HEK293 (cell line): ENCODE measurements around the gene DISP3.

Source experiments
- CTCF ChIA-PET: fragments of 350-600 bp; formaldehyde crosslinking; extraction: SDS; loops from one replicate; lab custom pipeline; 2021; ENCODE audit warnings: antibody characterized with exemption; lab: Yijun Ruan, JAX
- POLR2A ChIA-PET: fragments of 300-600 bp; formaldehyde crosslinking; extraction: SDS; loops from one replicate; lab custom pipeline; 2020; ENCODE audit warnings: antibody characterized with exemption, inconsistent platforms; lab: Yijun Ruan, JAX
- H3K27ac ChIP-seq: fragments of 200-500 bp; sonication (Bioruptor generic); 2 replicates; pipeline ENCODE4 v1.5.1; 2014; ENCODE audit warnings: low read depth, low read length, control low read depth, inconsistent platforms; ENCODE audit errors: extremely low read depth
- H3K36me3 ChIP-seq, 2 experiments: fragments of 200-500 bp in 1 of 2; sonication (Bioruptor generic) in 1 of 2; 1 replicate in 1 of 2; 2 replicates in 1 of 2; pipeline ENCODE4 v1.5.1; 2014 to 2017; ENCODE audit warnings: inconsistent platforms in 2 of 2, low read length in 2 of 2; ENCODE audit not compliant: control insufficient read depth in 2 of 2, insufficient read depth in 1 of 2
- H3K4me1 ChIP-seq: fragments of 200-500 bp; sonication (Bioruptor generic); 2 replicates; pipeline ENCODE4 v1.5.1; 2014; ENCODE audit warnings: mild to moderate bottlenecking, low read length, inconsistent platforms; ENCODE audit not compliant: control insufficient read depth, insufficient read depth
- H3K4me3 ChIP-seq: 2 replicates; pipeline ENCODE4 v1.5.1; 2011; ENCODE audit warnings: low read depth, mild to moderate bottlenecking, control low read depth, low read length, moderate library complexity
- H3K9me3 ChIP-seq: fragments of 200-500 bp; sonication (Bioruptor generic); 2 replicates; pipeline ENCODE4 v1.5.1; 2014; ENCODE audit warnings: low read depth, low read length, inconsistent platforms; ENCODE audit not compliant: control insufficient read depth, insufficient read depth
- HOXC10 ChIP-seq: sonication (generic); formaldehyde crosslinking; IDR thresholded peaks from 2 replicates; pipeline ENCODE4 v1.8.1; 2023; ENCODE audit warnings: mild to moderate bottlenecking, missing genetic modification reagents
- IKZF3 ChIP-seq: fragments of 450-650 bp; IDR thresholded peaks from 2 replicates; pipeline ENCODE4 v1.5.0; 2018; ENCODE audit warnings: missing biosample characterization, mild to moderate bottlenecking, missing genetic modification characterization, moderate library complexity
- KLF16 ChIP-seq: fragments of 450-650 bp; formaldehyde crosslinking; IDR thresholded peaks from 2 replicates; pipeline ENCODE4 v1.5.1; 2017; ENCODE audit warnings: missing biosample characterization, missing genetic modification characterization
- KLF17 ChIP-seq: fragments of 450-650 bp; formaldehyde crosslinking; IDR thresholded peaks from 2 replicates; pipeline ENCODE4 v1.5.1; 2016; ENCODE audit warnings: missing biosample characterization, missing genetic modification characterization
- KLF9 ChIP-seq: fragments of 450-650 bp; formaldehyde crosslinking; IDR thresholded peaks from 2 replicates; pipeline ENCODE4 v1.5.1; 2016; ENCODE audit warnings: missing biosample characterization, missing genetic modification characterization, low read depth
- MZF1 ChIP-seq: fragments of 450-650 bp; formaldehyde crosslinking; IDR thresholded peaks from 2 replicates; pipeline ENCODE4 v1.5.1; 2017; ENCODE audit warnings: missing biosample characterization, missing genetic modification characterization, borderline replicate concordance
- TCF7L2 ChIP-seq: IDR thresholded peaks from 2 replicates; pipeline ENCODE4 v1.6.1; 2011; ENCODE audit warnings: low read depth, mild to moderate bottlenecking, inconsistent platforms, low read length, moderate library complexity, borderline replicate concordance
- ZBTB26 ChIP-seq: fragments of 450-650 bp; formaldehyde crosslinking; optimal IDR thresholded peaks from 2 replicates; pipeline ENCODE3; 2016; ENCODE audit warnings: missing biosample characterization, mild to moderate bottlenecking, missing genetic modification characterization
- ZBTB6 ChIP-seq: fragments of 450-650 bp; formaldehyde crosslinking; IDR thresholded peaks from 2 replicates; pipeline ENCODE4 v1.5.1; 2017; ENCODE audit warnings: missing biosample characterization, missing genetic modification characterization
- ZFHX2 ChIP-seq: fragments of 450-650 bp; formaldehyde crosslinking; conservative IDR thresholded peaks from 2 replicates; pipeline ENCODE4 v1.5.1; 2016; ENCODE audit warnings: missing biosample characterization, missing genetic modification characterization
- ZFP69B ChIP-seq: fragments of 450-650 bp; formaldehyde crosslinking; IDR thresholded peaks from 2 replicates; pipeline ENCODE4 v1.5.1; 2016; ENCODE audit warnings: missing biosample characterization, missing genetic modification characterization
- ZNF10 ChIP-seq: fragments of 450-650 bp; formaldehyde crosslinking; IDR thresholded peaks from 2 replicates; pipeline ENCODE4 v1.5.1; 2017; ENCODE audit warnings: missing biosample characterization, missing genetic modification characterization
- ZNF155 ChIP-seq: fragments of 450-650 bp; formaldehyde crosslinking; IDR thresholded peaks from 2 replicates; pipeline ENCODE4 v1.5.1; 2016; ENCODE audit warnings: missing biosample characterization, missing genetic modification characterization
- ZNF174 ChIP-seq: fragments of 450-650 bp; formaldehyde crosslinking; IDR thresholded peaks from 2 replicates; pipeline ENCODE4 v1.5.0; 2017; ENCODE audit warnings: missing biosample characterization, mild to moderate bottlenecking, missing genetic modification characterization
- ZNF184 ChIP-seq: fragments of 450-650 bp; IDR thresholded peaks from 2 replicates; pipeline ENCODE4 v1.5.1; 2018; ENCODE audit warnings: missing biosample characterization, mild to moderate bottlenecking, missing genetic modification characterization
- ZNF202 ChIP-seq: fragments of 450-650 bp; formaldehyde crosslinking; IDR thresholded peaks from 2 replicates; pipeline ENCODE4 v1.5.1; 2016; ENCODE audit warnings: missing biosample characterization, missing genetic modification characterization, borderline replicate concordance
- ZNF324 ChIP-seq: fragments of 450-650 bp; formaldehyde crosslinking; IDR thresholded peaks from 2 replicates; pipeline ENCODE4 v1.5.1; 2016; ENCODE audit warnings: missing biosample characterization, missing genetic modification characterization
- ZNF341 ChIP-seq: fragments of 450-650 bp; formaldehyde crosslinking; IDR thresholded peaks from 2 replicates; pipeline ENCODE4; 2016; ENCODE audit warnings: low read depth, missing biosample characterization, missing genetic modification characterization
- ZNF350 ChIP-seq: fragments of 450-650 bp; formaldehyde crosslinking; IDR thresholded peaks from 2 replicates; pipeline ENCODE4 v1.5.0; 2017; ENCODE audit warnings: missing biosample characterization, mild to moderate bottlenecking, missing genetic modification characterization
- ZNF391 ChIP-seq: fragments of 450-650 bp; formaldehyde crosslinking; IDR thresholded peaks from 2 replicates; pipeline ENCODE4 v1.5.1; 2016; ENCODE audit warnings: low read depth, missing biosample characterization, missing genetic modification characterization, borderline replicate concordance
- ZNF394 ChIP-seq: fragments of 450-650 bp; formaldehyde crosslinking; IDR thresholded peaks from 2 replicates; pipeline ENCODE4 v1.5.1; 2016; ENCODE audit warnings: missing biosample characterization, missing genetic modification characterization, mild to moderate bottlenecking, moderate library complexity, borderline replicate concordance
- ZNF544 ChIP-seq: fragments of 450-650 bp; formaldehyde crosslinking; IDR thresholded peaks from 2 replicates; pipeline ENCODE4 v1.5.0; 2017; ENCODE audit warnings: missing biosample characterization, missing genetic modification characterization
- ZNF561 ChIP-seq: fragments of 450-650 bp; IDR thresholded peaks from 2 replicates; pipeline ENCODE4 v1.5.1; 2018; ENCODE audit warnings: missing biosample characterization, missing genetic modification characterization, borderline replicate concordance
- ZNF580 ChIP-seq: fragments of 450-650 bp; formaldehyde crosslinking; IDR thresholded peaks from 2 replicates; pipeline ENCODE4 v1.5.1; 2016; ENCODE audit warnings: missing biosample characterization, missing genetic modification characterization
- ZNF645 ChIP-seq: fragments of 450-650 bp; formaldehyde crosslinking; IDR thresholded peaks from 2 replicates; pipeline ENCODE4; 2016; ENCODE audit warnings: missing biosample characterization, missing genetic modification characterization
- ZNF692 ChIP-seq: fragments of 450-650 bp; formaldehyde crosslinking; IDR thresholded peaks from 2 replicates; pipeline ENCODE4 v1.5.1; 2016; ENCODE audit warnings: missing biosample characterization, missing genetic modification characterization
- ZNF76 ChIP-seq: fragments of 450-650 bp; formaldehyde crosslinking; IDR thresholded peaks from 2 replicates; pipeline ENCODE4; 2016; ENCODE audit warnings: low read depth, missing biosample characterization, missing genetic modification characterization, borderline replicate concordance
- ZNF777 ChIP-seq: fragments of 450-650 bp; formaldehyde crosslinking; IDR thresholded peaks from 2 replicates; pipeline ENCODE4 v1.5.1; 2017; ENCODE audit warnings: missing biosample characterization, missing genetic modification characterization, borderline replicate concordance
- ZSCAN18 ChIP-seq: fragments of 450-650 bp; formaldehyde crosslinking; IDR thresholded peaks from 2 replicates; pipeline ENCODE4 v1.5.1; 2016; ENCODE audit warnings: missing biosample characterization, missing genetic modification characterization

DISP3 gene

GRCh38 chr1:11478571-11479374 is at the start of gene DISP3 (continued):
- no peak for TF ChIP-seq ZNF544
- TF ChIP-seq ZNF391 = peak; percentile 61
- peak; percentile 72; the same call in 1 of the 2 replicates for TF ChIP-seq KLF16
- TF ChIP-seq ZNF580 (tag by site-specific recombination) = 0 out of 2 replicates have a peak, but pooled peaks have one; percentile 21
- TF ChIP-seq KLF9 (tag by site-specific recombination) = peak; percentile 81
- peak; percentile 14; the same call in 1 of the 2 replicates for TF ChIP-seq MZF1
- TF ChIP-seq ZNF777 (tag by site-specific recombination) = no peak
- peak; percentile 24; the same call in 1 of the 2 replicates for TF ChIP-seq ZNF394 (tag by site-specific recombination)
- TF ChIP-seq ZNF76 (tag by site-specific recombination) = peak; percentile 64; the same call in 1 of the 2 replicates
- peak; percentile 56; the same call in 1 of the 2 replicates for TF ChIP-seq KLF17 (tag by site-specific recombination)
- TF ChIP-seq ZFHX2 (tag by site-specific recombination) = peak; percentile 31
- peak; percentile 75; the same call in 1 of the 2 replicates for TF ChIP-seq ZNF350
- TF ChIP-seq ZBTB6 (tag by site-specific recombination) = peak; percentile 68; the same call in 1 of the 2 replicates
- peak; percentile 86 for TF ChIP-seq TCF7L2
- peak; percentile 81 for TF ChIP-seq ZBTB26
- peak; percentile 83; the same call in 1 of the 2 replicates for TF ChIP-seq ZNF184 (tag by site-specific recombination)
- TF ChIP-seq ZNF155 (tag by site-specific recombination) = no peak
- no peak for TF ChIP-seq ZNF202 (tag by site-specific recombination)
- peak; percentile 96 for TF ChIP-seq ZNF174
- 0 out of 2 replicates have a peak, but pooled peaks have one; percentile 30 for TF ChIP-seq ZSCAN18 (tag by site-specific recombination)
- peak; percentile 98 for TF ChIP-seq ZNF561
- TF ChIP-seq ZNF341 = peak; percentile 45; the same call in 1 of the 2 replicates

- Histone ChIP-seq H3K9me3 (no peaks in the 10 kb centered on the region), H3K4me1 (no peaks in the 10 kb centered on the region), H3K36me3 (no peaks in the 10 kb centered on the region), H3K4me3 (no peak overlapping the region), H3K27ac (no peak overlapping the region)
- ChIA-PET POLR2A (no interaction called here), CTCF (interaction anchor here (1.2 kb wide), 1 partner anchor 391 kb away, joined by 4 read pairs; no protein-coding TSS in a partner anchor)
- TF ChIP-seq ZNF692 (no peak), ZNF10 (tag by site-specific recombination) (no peak), ZNF580 (tag by site-specific recombination) (no peak), ZNF645 (tag by site-specific recombination) (no peak), HOXC10 (CRISPR knock-in tag) (no peak), ZNF324 (tag by site-specific recombination) (no peak), ZFP69B (tag by site-specific recombination) (no peak), IKZF3 (no peak)
Observed at GRCh38 chr1:11429226-11429625, 49.7 kb upstream of the DISP3 start.
